ENCODE data around the gene STARD7. TPM values are rescaled to one million over a fixed set of nuclear protein-coding genes. Genes with fewer than 3 reads are reported as not detected.

Gene STARD7
- total and polyA plus RNA-seq, 2 donors (not counting 3 experiments of a cell fraction or from before 2014, with no cell fraction given): 61.2 to 132 TPM

DNA sequence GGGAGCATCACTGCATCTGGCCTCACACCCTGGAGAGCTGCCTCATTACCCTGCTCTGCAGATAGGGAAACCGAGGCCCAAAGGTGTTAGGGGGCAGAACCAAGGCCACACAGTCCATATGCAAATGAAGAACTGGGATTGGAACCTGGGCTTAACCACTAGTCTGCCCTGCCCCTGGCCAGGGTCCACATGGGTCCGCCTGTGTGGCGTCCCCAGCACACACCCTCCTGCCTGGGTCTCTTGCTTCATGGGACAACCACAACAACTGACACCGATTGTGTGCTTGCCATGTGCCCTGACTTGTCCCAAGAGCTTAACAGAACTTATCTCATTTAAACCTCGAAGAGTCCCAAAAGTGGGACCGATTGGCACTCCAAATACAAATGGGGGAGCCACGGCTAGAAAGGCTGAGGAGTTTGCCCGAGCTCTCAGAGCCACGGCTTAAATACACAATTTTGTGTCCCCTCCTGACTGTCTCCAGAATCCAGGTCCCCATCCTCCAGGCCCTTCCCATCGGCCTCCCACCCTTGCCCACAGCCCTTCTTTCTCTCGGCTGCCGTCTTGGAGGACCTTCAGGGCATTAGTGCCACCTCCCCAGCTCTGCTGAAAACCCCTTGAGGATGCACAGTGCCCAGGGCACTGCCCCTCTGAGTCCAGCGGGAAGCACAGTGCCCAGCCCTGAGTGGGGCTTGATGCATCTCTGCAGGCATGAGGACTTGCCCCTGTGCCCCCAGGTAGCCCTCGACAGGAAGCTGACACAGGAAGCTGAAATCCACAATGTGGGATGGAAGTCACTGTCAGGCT is 57.6 kb downstream of the STARD7 start:
- no peak overlapping the region for H3K4me2 ChIP-seq (ENCODE audit: insufficient read depth, low read length)
- ChIA-PET CTCF (interaction anchor here (1.0 to 6.3 kb wide), 3 partner anchors 24 to 35 kb away, joined by 3 to 26 read pairs (median 4); partner anchors contain the start of gene ADRA2B), POLR2A (no interaction called here)
- no peak overlapping the region for H2AFZ ChIP-seq (ENCODE audit: low read depth, low read length)
- no peak for FAIRE-seq
- H3K9me1 ChIP-seq (replicated peaks; ENCODE audit: control insufficient read depth, extremely low read depth, insufficient read depth, low read length): no peaks in the 10 kb centered on the region
- H4K20me1 ChIP-seq (replicated peaks; ENCODE audit: control insufficient read depth, extremely low read depth, insufficient read depth, low read length): no peaks in the 10 kb centered on the region
- no peak overlapping the region for H3K9ac ChIP-seq (replicated peaks; ENCODE audit: extremely low read depth, insufficient read depth, low read length)
- no peak for TF ChIP-seq POLR2A (IDR thresholded peaks at IDR 0.05; ENCODE audit: low read depth, low read length)
- no peak for TF ChIP-seq MYC (IDR thresholded peaks at IDR 0.05; ENCODE audit: low read depth, low read length)
- TF ChIP-seq, protein P1, sequence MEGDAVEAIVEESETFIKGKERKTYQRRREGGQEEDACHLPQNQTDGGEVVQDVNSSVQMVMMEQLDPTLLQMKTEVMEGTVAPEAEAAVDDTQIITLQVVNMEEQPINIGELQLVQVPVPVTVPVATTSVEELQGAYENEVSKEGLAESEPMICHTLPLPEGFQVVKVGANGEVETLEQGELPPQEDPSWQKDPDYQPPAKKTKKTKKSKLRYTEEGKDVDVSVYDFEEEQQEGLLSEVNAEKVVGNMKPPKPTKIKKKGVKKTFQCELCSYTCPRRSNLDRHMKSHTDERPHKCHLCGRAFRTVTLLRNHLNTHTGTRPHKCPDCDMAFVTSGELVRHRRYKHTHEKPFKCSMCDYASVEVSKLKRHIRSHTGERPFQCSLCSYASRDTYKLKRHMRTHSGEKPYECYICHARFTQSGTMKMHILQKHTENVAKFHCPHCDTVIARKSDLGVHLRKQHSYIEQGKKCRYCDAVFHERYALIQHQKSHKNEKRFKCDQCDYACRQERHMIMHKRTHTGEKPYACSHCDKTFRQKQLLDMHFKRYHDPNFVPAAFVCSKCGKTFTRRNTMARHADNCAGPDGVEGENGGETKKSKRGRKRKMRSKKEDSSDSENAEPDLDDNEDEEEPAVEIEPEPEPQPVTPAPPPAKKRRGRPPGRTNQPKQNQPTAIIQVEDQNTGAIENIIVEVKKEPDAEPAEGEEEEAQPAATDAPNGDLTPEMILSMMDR (IDR thresholded peaks at IDR 0.05; ENCODE audit: extremely low read depth in 1 of 2, insufficient read depth in 1 of 2, low read depth in 1 of 2, low read length in 2 of 2): no peak
- no peak for TF ChIP-seq JUN (IDR thresholded peaks at IDR 0.05; ENCODE audit: borderline replicate concordance, insufficient read depth, insufficient read length, low read depth)
- TF ChIP-seq, protein P2, sequence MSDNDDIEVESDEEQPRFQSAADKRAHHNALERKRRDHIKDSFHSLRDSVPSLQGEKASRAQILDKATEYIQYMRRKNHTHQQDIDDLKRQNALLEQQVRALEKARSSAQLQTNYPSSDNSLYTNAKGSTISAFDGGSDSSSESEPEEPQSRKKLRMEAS (IDR thresholded peaks at IDR 0.05; ENCODE audit: insufficient read depth, insufficient read length): no peak
- no peak for TF ChIP-seq EZH2 (IDR thresholded peaks at IDR 0.05; ENCODE audit: borderline replicate concordance, low read depth, low read length, severe bottlenecking)
- no peak for TF ChIP-seq FOS (IDR thresholded peaks at IDR 0.05; ENCODE audit: borderline replicate concordance, insufficient read depth, low read length)
- no peak for TF ChIP-seq POLR2AphosphoS5 (IDR thresholded peaks at IDR 0.05; ENCODE audit: insufficient read depth, low read depth, low read length)
- no peak for TF ChIP-seq GATA2 (IDR thresholded peaks at IDR 0.05; ENCODE audit: insufficient read depth, insufficient read length, low read depth, low read length)
- H3K27me3 ChIP-seq (ENCODE audit: control insufficient read depth in 2 of 2, insufficient read depth in 2 of 2, low read length in 2 of 2): no peaks in the 10 kb centered on the region
- no peaks in the 10 kb centered on the region for H3K36me3 ChIP-seq (ENCODE audit: control insufficient read depth in 2 of 2, extremely low read depth in 1 of 2, insufficient read depth in 2 of 2, low read length in 2 of 2)
- H3K27ac ChIP-seq (ENCODE audit: insufficient read depth, low read depth, low read length): no peak overlapping the region
- no peaks in the 10 kb centered on the region for H3K4me1 ChIP-seq (ENCODE audit: control insufficient read depth, extremely low read depth, insufficient read depth, low read length)
- no TSS peak for BruUV-seq (replicated peaks)
- no peaks in the 10 kb centered on the region for H3K79me2 ChIP-seq (ENCODE audit: control insufficient read depth, insufficient read depth, low read length)
- H3K4me3 ChIP-seq (replicated peaks in 1 of 3; ENCODE audit: insufficient read depth in 1 of 3, low read depth in 1 of 3, low read length in 3 of 3): no peak overlapping the region
- intact Hi-C loops (cut with micrococcal nuclease) (no loop called here), dilution Hi-C loops (cut with MboI; ENCODE audit: extremely low pct_ligation_motif_present, low sequenced_read_pairs) (no loop called here)
- DNase-seq (ENCODE audit: low read depth, low spot score): no peak
- no peaks in the 10 kb centered on the region for H3K9me3 ChIP-seq (replicated peaks; ENCODE audit: control insufficient read depth, insufficient read depth, low read length)
